ENCODE data around the gene MRPL23. TPM values are rescaled to one million over a fixed set of nuclear protein-coding genes. Genes with fewer than 3 reads are reported as not detected.

The MRPL23 gene
- total and polyA plus RNA-seq, 9 of the 15 experiments (the other 6 are each of a cell fraction or from before 2014, with no cell fraction given): 0.44 to 109 (median 37.4) TPM

DNA sequence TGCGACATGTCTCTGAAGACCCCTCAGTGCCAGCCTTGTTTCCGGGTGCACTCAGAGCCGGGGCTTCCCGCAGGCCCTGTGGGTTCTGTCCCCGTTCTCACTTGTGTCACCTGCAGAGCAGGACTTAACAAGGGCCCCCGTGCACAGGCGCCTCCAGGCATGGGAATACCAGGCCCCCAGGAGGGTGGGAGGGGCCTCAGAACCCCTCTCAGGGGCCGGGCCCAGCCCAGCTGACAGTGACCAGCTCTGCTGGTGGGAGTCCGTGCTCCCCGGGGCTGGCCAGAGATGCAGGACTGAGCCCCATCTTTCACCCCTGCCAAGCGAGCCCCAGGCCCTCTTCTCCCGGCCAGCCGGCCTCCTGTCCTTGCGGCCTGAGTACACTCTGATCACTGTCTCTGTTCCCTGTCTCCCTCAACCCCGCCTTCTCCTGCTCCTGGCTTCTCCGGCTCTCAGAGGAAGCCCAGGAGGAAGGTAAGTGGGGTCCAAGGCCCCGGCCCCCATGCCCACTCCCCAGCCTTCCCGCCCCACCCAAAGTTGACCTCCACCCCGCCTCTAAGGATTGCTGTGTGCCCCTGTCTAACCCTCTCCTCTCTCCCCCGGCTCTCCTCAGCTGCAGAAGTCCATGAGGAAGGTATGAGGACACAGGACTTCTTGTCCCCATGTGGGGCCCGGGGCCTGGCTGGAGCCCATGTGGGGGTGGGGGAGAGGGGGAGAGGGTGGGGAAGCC is 22.3 kb upstream of the MRPL23 start:
- H3K9ac ChIP-seq (ENCODE audit: insufficient read depth in 1 of 2, low read depth in 2 of 2, low read length in 2 of 2): no peak overlapping the region
- no peaks in the 10 kb centered on the region for H3K36me3 ChIP-seq (ENCODE audit: control insufficient read depth, insufficient read depth, low read length)
- peaks cover 0 to 49% of the 10 kb centered on the region in 2 experiments; a peak in 2 of 5 replicates for H3K4me1 ChIP-seq (replicated peaks in 1 of 2; ENCODE audit: control insufficient read depth in 2 of 2, insufficient read depth in 2 of 2, low read length in 2 of 2)
- in situ Hi-C loops (cut with MboI): no loop called here
- no peaks in the 10 kb centered on the region for H3K9me3 ChIP-seq (replicated peaks; ENCODE audit: control insufficient read depth, insufficient read depth, low read depth, low read length)
- H3K79me2 ChIP-seq (ENCODE audit: control insufficient read depth, insufficient read depth, low read length): no peaks in the 10 kb centered on the region
- H3K27ac ChIP-seq (ENCODE audit: extremely low read depth, low read depth, low read length): no peak overlapping the region
- no TSS peak for BruUV-seq (replicated peaks)
- H3K4me2 ChIP-seq (ENCODE audit: insufficient read depth, low read length): no peak overlapping the region
- H4K20me1 ChIP-seq (replicated peaks; ENCODE audit: control insufficient read depth, insufficient read depth, low read length): peaks cover 13% of the 10 kb centered on the region; the same call in 1 of the 2 replicates
- intact Hi-C loops (cut with micrococcal nuclease): no loop called here
- H3K4me3 ChIP-seq: no peak overlapping the region
- WGBS (ENCODE audit: insufficient coverage, low coverage, missing lambda C conversion rate): 6% methylated on average over 14 of the region's 21 CpGs
- no peak overlapping the region for H2AFZ ChIP-seq (ENCODE audit: low read depth, low read length)
- no peak for FAIRE-seq
- H3K27me3 ChIP-seq (ENCODE audit: control insufficient read depth in 2 of 2, insufficient read depth in 2 of 2, low read length in 2 of 2): peaks cover 16 to 79% of the 10 kb centered on the region in 2 experiments; a peak in 4 of 5 replicates
- TF ChIP-seq ZBTB7A (IDR thresholded peaks at IDR 0.05; ENCODE audit: borderline replicate concordance, control insufficient read depth, low read depth, low read length): no peak
- TF ChIP-seq POLR2A (conservative IDR thresholded peaks at IDR 0.05): no peak
- TF ChIP-seq, protein P1, sequence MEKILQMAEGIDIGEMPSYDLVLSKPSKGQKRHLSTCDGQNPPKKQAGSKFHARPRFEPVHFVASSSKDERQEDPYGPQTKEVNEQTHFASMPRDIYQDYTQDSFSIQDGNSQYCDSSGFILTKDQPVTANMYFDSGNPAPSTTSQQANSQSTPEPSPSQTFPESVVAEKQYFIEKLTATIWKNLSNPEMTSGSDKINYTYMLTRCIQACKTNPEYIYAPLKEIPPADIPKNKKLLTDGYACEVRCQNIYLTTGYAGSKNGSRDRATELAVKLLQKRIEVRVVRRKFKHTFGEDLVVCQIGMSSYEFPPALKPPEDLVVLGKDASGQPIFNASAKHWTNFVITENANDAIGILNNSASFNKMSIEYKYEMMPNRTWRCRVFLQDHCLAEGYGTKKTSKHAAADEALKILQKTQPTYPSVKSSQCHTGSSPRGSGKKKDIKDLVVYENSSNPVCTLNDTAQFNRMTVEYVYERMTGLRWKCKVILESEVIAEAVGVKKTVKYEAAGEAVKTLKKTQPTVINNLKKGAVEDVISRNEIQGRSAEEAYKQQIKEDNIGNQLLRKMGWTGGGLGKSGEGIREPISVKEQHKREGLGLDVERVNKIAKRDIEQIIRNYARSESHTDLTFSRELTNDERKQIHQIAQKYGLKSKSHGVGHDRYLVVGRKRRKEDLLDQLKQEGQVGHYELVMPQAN (IDR thresholded peaks at IDR 0.05; ENCODE audit: borderline replicate concordance): no peak
- TF ChIP-seq, protein P2, sequence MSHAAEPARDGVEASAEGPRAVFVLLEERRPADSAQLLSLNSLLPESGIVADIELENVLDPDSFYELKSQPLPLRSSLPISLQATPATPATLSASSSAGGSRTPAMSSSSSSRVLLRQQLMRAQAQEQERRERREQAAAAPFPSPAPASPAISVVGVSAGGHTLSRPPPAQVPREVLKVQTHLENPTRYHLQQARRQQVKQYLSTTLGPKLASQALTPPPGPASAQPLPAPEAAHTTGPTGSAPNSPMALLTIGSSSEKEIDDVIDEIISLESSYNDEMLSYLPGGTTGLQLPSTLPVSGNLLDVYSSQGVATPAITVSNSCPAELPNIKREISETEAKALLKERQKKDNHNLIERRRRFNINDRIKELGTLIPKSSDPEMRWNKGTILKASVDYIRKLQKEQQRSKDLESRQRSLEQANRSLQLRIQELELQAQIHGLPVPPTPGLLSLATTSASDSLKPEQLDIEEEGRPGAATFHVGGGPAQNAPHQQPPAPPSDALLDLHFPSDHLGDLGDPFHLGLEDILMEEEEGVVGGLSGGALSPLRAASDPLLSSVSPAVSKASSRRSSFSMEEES (CRISPR knock-in tag; IDR thresholded peaks at IDR 0.05): no peak
- TF ChIP-seq, protein P3, sequence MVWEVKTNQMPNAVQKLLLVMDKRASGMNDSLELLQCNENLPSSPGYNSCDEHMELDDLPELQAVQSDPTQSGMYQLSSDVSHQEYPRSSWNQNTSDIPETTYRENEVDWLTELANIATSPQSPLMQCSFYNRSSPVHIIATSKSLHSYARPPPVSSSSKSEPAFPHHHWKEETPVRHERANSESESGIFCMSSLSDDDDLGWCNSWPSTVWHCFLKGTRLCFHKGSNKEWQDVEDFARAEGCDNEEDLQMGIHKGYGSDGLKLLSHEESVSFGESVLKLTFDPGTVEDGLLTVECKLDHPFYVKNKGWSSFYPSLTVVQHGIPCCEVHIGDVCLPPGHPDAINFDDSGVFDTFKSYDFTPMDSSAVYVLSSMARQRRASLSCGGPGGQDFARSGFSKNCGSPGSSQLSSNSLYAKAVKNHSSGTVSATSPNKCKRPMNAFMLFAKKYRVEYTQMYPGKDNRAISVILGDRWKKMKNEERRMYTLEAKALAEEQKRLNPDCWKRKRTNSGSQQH (CRISPR knock-in tag; IDR thresholded peaks at IDR 0.05): no peak
- TF ChIP-seq, protein P4, sequence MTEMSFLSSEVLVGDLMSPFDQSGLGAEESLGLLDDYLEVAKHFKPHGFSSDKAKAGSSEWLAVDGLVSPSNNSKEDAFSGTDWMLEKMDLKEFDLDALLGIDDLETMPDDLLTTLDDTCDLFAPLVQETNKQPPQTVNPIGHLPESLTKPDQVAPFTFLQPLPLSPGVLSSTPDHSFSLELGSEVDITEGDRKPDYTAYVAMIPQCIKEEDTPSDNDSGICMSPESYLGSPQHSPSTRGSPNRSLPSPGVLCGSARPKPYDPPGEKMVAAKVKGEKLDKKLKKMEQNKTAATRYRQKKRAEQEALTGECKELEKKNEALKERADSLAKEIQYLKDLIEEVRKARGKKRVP (CRISPR knock-in tag; IDR thresholded peaks at IDR 0.05): no peak
- TF ChIP-seq, protein P5, sequence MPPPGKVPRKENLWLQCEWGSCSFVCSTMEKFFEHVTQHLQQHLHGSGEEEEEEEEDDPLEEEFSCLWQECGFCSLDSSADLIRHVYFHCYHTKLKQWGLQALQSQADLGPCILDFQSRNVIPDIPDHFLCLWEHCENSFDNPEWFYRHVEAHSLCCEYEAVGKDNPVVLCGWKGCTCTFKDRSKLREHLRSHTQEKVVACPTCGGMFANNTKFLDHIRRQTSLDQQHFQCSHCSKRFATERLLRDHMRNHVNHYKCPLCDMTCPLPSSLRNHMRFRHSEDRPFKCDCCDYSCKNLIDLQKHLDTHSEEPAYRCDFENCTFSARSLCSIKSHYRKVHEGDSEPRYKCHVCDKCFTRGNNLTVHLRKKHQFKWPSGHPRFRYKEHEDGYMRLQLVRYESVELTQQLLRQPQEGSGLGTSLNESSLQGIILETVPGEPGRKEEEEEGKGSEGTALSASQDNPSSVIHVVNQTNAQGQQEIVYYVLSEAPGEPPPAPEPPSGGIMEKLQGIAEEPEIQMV (tag; conservative IDR thresholded peaks at IDR 0.05; ENCODE audit: low read depth): no peak
- TF ChIP-seq NFIX (CRISPR knock-in tag; IDR thresholded peaks at IDR 0.05; ENCODE audit: low read depth): no peak
- TF ChIP-seq NONO (IDR thresholded peaks at IDR 0.05; ENCODE audit: low read depth in 2 of 2, low read length in 1 of 2): no peak
- no peak for DNase-seq (ENCODE audit: extremely low read depth in 1 of 4, low spot score in 3 of 4)
- no peaks in the 10 kb centered on the region for H3K9me1 ChIP-seq (ENCODE audit: control insufficient read depth, insufficient read depth, low read length)
- no peak for ATAC-seq
- POLR2A ChIA-PET: no interaction called here
- CTCF ChIA-PET (ENCODE audit: low intra/inter-chr PET ratio): no interaction called here

Measured in K562 (cell line).